Panc1 (cell line): ENCODE data around the gene EQTN. TPM values are rescaled to one million over a fixed set of nuclear protein-coding genes. Genes with fewer than 3 reads are reported as not detected.

ENCODE experiments used
- ATAC-seq: fragments of 200-7000 bp; cut with Tn5 transposase; 2 replicates; pipeline ENCODE4 v1.9.1; 2020; ENCODE audit warnings: mild to moderate bottlenecking, moderate library complexity
- BruUV-seq: library from RNA; stranded (reverse); fragments of 400-500 nt; replicated peaks from 2 replicates; lab custom pipeline; 2021; lab: Mats Ljungman, UMichigan
- CTCF ChIA-PET: fragments of 300-600 bp; sonication (Branson Sonifier 250); formaldehyde crosslinking; loops from one replicate; lab custom pipeline; 2022; ENCODE audit warnings: antibody characterized with exemption; lab: Charles Lee
- POLR2A ChIA-PET: fragments of 300-600 bp; sonication (Branson Sonifier 250); formaldehyde crosslinking; loops from one replicate; lab custom pipeline; 2022; ENCODE audit warnings: antibody characterized with exemption; lab: Charles Lee
- DNase-seq: peaks from one replicate; pipeline ENCODE4 v3.0.0-alpha.2; 2010; ENCODE audit warnings: low read depth, low spot score
- H3K27ac ChIP-seq: 2 replicates; pipeline ENCODE4 v1.5.1; 2011; ENCODE audit warnings: mild to moderate bottlenecking, low read length, inconsistent platforms
- H3K27me3 ChIP-seq: fragments of 200-500 bp; sonication (Bioruptor generic); 2 replicates; pipeline ENCODE4 v1.6.0; 2014; ENCODE audit warnings: low read length, inconsistent platforms; ENCODE audit not compliant: control insufficient read depth, insufficient read depth
- H3K36me3 ChIP-seq: fragments of 200-500 bp; sonication (Bioruptor generic); 2 replicates; pipeline ENCODE4 v1.5.1; 2014; ENCODE audit warnings: inconsistent platforms, mild to moderate bottlenecking, low read length, moderate library complexity; ENCODE audit not compliant: control insufficient read depth, insufficient read depth
- H3K4me1 ChIP-seq: 2 replicates; pipeline ENCODE4 v1.5.1; 2011; ENCODE audit warnings: inconsistent platforms, mild to moderate bottlenecking, low read length, moderate library complexity; ENCODE audit not compliant: control insufficient read depth, insufficient read depth
- H3K4me3 ChIP-seq, 2 experiments: 2 replicates each; pipeline ENCODE4 v1.5.1; 2011 to 2012; ENCODE audit warnings: low read depth in 2 of 2, low read length in 2 of 2, mild to moderate bottlenecking in 2 of 2, inconsistent platforms in 1 of 2, moderate library complexity in 1 of 2
- H3K9me3 ChIP-seq: fragments of 200-500 bp; sonication (Bioruptor generic); 2 replicates; pipeline ENCODE4 v1.5.1; 2014; ENCODE audit warnings: low read depth, mild to moderate bottlenecking, inconsistent platforms, low read length, moderate library complexity; ENCODE audit not compliant: control insufficient read depth, insufficient read depth
- POLR2AphosphoS5 ChIP-seq: IDR thresholded peaks from 2 replicates; pipeline ENCODE4 v1.6.1; 2012; ENCODE audit warnings: mild to moderate bottlenecking, low read depth, low read length, moderate library complexity
- SIN3A ChIP-seq: IDR thresholded peaks from 2 replicates; pipeline ENCODE4 v1.6.1; 2012; ENCODE audit warnings: low read depth, mild to moderate bottlenecking, low read length, moderate library complexity, borderline replicate concordance; ENCODE audit not compliant: insufficient read depth
- TCF7L2 ChIP-seq: IDR thresholded peaks from 2 replicates; pipeline ENCODE4 v1.6.1; 2011; ENCODE audit warnings: mild to moderate bottlenecking, low read depth, low read length, inconsistent platforms
- in situ Hi-C: cut with HindIII; loops from 2 replicates; pipeline ENCODE4 v1.10.0; 2016; ENCODE audit warnings: low sequenced_read_pairs, low pct_unique_long_range_greater_than_20kb
- intact Hi-C: fragments of 100-400 bp; cut with micrococcal nuclease; formaldehyde crosslinking; loops from one replicate; pipeline ENCODE4 v1.10.0; 2022; ENCODE audit not compliant: unreplicated experiment
- total RNA-seq: library from RNA; stranded (reverse); gene quantifications from one replicate; pipeline ENCODE4 v1.2.1, GENCODE V29; 2021; ENCODE audit not compliant: unreplicated experiment
- TF ChIP-seq, protein P1 (sequence below), 2 experiments: IDR thresholded peaks; 2 replicates each; pipeline ENCODE4 v1.6.1; 2011 to 2012; ENCODE audit warnings: low read depth in 2 of 2, control low read depth in 1 of 2, low read length in 1 of 2, mild to moderate bottlenecking in 1 of 2, moderate library complexity in 1 of 2; ENCODE audit not compliant: insufficient read depth in 1 of 2
- TF ChIP-seq, protein P2 (sequence below): fragments of 450-650 bp; IDR thresholded peaks from 2 replicates; pipeline ENCODE4 v1.5.1; 2017; ENCODE audit warnings: mild to moderate bottlenecking

The EQTN gene
- total RNA-seq, 1 experiment from 2014 or later = not detected

DNA sequence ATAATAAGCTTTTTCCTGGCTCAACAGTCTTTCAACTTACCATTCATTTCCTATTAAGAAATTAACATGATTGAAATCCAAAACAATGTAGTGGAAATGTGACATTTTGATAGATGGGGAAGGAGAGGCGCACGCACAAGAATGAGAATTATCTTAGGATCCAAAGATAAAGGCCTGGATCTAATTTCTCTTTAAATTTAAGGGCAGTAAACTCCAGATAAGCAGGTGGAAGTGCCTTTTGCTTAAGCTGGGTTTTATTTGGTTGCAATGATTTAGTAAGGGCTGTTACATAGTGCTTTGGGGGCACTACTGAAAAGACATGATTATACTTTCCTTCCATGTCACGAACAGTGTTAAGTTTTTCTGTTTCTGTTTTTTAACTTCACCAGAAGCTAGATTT, 17.3 kb downstream of the EQTN start:
- Histone ChIP-seq H3K36me3 (no peaks in the 10 kb centered on the region), H3K4me3 (no peak overlapping the region), H3K27me3 (no peaks in the 10 kb centered on the region), H3K9me3 (no peaks in the 10 kb centered on the region), H3K27ac (no peak overlapping the region), H3K4me1 (no peaks in the 10 kb centered on the region)
- CTCF ChIA-PET = interaction anchor here (0.5 kb wide), 1 partner anchor 249 kb away, joined by 3 read pairs; no protein-coding TSS in a partner anchor
- TF ChIP-seq SIN3A (no peak), TCF7L2 (no peak), POLR2AphosphoS5 (no peak)
- TF ChIP-seq, protein P1, sequence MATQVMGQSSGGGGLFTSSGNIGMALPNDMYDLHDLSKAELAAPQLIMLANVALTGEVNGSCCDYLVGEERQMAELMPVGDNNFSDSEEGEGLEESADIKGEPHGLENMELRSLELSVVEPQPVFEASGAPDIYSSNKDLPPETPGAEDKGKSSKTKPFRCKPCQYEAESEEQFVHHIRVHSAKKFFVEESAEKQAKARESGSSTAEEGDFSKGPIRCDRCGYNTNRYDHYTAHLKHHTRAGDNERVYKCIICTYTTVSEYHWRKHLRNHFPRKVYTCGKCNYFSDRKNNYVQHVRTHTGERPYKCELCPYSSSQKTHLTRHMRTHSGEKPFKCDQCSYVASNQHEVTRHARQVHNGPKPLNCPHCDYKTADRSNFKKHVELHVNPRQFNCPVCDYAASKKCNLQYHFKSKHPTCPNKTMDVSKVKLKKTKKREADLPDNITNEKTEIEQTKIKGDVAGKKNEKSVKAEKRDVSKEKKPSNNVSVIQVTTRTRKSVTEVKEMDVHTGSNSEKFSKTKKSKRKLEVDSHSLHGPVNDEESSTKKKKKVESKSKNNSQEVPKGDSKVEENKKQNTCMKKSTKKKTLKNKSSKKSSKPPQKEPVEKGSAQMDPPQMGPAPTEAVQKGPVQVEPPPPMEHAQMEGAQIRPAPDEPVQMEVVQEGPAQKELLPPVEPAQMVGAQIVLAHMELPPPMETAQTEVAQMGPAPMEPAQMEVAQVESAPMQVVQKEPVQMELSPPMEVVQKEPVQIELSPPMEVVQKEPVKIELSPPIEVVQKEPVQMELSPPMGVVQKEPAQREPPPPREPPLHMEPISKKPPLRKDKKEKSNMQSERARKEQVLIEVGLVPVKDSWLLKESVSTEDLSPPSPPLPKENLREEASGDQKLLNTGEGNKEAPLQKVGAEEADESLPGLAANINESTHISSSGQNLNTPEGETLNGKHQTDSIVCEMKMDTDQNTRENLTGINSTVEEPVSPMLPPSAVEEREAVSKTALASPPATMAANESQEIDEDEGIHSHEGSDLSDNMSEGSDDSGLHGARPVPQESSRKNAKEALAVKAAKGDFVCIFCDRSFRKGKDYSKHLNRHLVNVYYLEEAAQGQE (IDR thresholded peaks at IDR 0.05; ENCODE audit: insufficient read depth in 1 of 2, low read depth in 2 of 2, low read length in 1 of 2) = no peak
- TF ChIP-seq, protein P2, sequence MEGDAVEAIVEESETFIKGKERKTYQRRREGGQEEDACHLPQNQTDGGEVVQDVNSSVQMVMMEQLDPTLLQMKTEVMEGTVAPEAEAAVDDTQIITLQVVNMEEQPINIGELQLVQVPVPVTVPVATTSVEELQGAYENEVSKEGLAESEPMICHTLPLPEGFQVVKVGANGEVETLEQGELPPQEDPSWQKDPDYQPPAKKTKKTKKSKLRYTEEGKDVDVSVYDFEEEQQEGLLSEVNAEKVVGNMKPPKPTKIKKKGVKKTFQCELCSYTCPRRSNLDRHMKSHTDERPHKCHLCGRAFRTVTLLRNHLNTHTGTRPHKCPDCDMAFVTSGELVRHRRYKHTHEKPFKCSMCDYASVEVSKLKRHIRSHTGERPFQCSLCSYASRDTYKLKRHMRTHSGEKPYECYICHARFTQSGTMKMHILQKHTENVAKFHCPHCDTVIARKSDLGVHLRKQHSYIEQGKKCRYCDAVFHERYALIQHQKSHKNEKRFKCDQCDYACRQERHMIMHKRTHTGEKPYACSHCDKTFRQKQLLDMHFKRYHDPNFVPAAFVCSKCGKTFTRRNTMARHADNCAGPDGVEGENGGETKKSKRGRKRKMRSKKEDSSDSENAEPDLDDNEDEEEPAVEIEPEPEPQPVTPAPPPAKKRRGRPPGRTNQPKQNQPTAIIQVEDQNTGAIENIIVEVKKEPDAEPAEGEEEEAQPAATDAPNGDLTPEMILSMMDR = no peak
- intact Hi-C loops = loop anchor here (5.0 kb wide), 1 partner anchor 242 kb away; no protein-coding TSS in a partner anchor
- BruUV-seq = no TSS peak
- in situ Hi-C loops = no loop called here
- DNase-seq (no peak), ATAC-seq (no peak)
- POLR2A ChIA-PET = no interaction called here

DNA sequence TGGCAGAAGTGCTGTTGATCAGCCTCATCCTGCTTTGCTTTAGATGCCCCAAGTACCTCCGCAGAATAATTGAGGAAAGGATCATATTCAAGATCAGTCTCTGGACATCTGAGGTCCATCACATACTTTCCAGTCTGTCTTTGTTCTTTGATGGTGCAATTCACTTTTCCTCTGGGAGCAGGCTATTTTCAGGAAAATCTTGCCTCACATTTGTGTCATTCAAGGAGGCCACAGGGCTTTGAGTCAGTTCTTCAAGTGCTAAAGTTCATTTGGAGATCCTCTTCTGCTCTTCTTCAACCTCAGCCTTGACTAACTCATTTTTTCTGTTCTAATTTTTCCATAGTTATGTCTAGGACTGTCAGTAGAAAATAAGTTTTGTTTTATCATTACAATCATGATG, 18.6 kb downstream of the EQTN start:
- in situ Hi-C loops = no loop called here

More for the DNA sequence above, 18.6 kb downstream of the EQTN start:
- no TSS peak for BruUV-seq
- intact Hi-C loops = loop anchor here (5.0 kb wide), 1 partner anchor 241 kb away; no protein-coding TSS in a partner anchor
- TF ChIP-seq, protein P1 (IDR thresholded peaks at IDR 0.05; ENCODE audit: insufficient read depth in 1 of 2, low read depth in 2 of 2, low read length in 1 of 2) = no peak
- TF ChIP-seq, protein P2 = no peak
- TF ChIP-seq POLR2AphosphoS5 = no peak
- no peak for TF ChIP-seq SIN3A
- TF ChIP-seq TCF7L2 = no peak
- DNase-seq (no peak), ATAC-seq (no peak)
- Histone ChIP-seq H3K4me1 (no peaks in the 10 kb centered on the region), H3K36me3 (no peaks in the 10 kb centered on the region), H3K9me3 (no peaks in the 10 kb centered on the region), H3K27me3 (no peaks in the 10 kb centered on the region), H3K27ac (no peak overlapping the region), H3K4me3 (no peak overlapping the region)
- ChIA-PET POLR2A (no interaction called here), CTCF (no interaction called here)
